NCI-H510A (cell line): Measurements from ENCODE around the gene JAML.

Experiments
- DNase-seq: peaks from one replicate; lab custom pipeline; 2025; lab: John Stamatoyannopoulos, UW

The JAML gene

GRCh38 chr11:118215765-118216164 is 9.0 kb downstream of the JAML start:
- no peak for DNase-seq

DNA sequence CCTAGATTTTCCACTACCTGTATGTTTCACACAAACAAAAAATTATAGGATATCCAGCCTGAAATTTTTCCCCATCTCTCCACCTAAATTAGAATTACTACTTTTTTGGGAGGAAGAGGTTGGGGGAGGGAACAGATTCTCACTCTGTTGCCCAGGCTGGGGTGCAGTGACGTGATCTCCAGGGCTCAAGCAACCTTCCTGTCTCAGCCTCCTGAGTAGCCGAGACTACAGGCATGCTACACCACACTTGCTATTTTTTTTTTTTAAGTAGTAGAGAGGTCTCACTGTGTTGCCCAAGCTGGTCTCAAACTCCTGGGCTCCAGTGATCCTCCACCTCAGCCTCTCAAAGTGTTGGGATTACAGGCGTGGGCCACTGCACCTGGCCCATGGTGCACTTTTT is 9.5 kb downstream of the JAML start:
- no peak for DNase-seq

DNA sequence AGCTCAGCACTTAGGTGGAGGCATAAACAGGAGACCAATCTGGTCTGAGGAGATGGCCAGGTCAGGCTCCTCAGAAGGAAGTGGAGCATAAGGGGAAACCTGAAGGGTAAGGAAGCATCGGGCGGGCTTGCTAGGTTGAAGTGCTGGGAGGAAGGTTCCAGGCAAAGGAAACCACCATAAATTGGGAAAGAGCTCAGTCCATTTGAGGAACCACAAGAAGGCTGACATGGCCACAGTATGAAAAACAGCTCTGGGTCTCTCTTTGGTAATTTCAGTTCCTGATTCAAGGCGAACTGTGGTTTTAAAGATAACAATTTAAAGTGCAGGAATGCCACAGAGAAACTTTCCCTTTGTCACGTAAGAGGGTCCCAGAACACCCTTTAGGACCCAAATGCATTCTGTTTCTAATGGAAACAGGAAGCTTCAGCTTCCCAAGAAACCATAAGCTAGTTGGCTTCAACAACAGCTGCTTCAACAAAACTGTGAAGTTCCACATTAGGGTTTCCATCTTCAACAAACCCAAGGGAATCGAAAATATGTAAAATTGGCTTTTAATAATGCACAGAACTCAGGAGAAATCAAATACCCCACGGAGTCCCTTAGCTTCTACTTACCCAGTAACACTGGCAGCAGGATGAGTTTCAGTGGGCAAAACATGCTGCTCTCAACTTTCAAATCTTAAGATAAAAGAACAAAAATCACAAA is 10.4 kb downstream of the JAML start:
- no peak for DNase-seq

- DNase-seq: no peak
Observed at GRCh38 chr11:118213781-118214180, 11.0 kb downstream of the JAML start.

GRCh38 chr11:118213201-118213600 is 11.6 kb downstream of the JAML start:
- DNase-seq: no peak

GRCh38 chr11:118212781-118213191 is 12.0 kb downstream of the JAML start:
- DNase-seq: no peak

DNA sequence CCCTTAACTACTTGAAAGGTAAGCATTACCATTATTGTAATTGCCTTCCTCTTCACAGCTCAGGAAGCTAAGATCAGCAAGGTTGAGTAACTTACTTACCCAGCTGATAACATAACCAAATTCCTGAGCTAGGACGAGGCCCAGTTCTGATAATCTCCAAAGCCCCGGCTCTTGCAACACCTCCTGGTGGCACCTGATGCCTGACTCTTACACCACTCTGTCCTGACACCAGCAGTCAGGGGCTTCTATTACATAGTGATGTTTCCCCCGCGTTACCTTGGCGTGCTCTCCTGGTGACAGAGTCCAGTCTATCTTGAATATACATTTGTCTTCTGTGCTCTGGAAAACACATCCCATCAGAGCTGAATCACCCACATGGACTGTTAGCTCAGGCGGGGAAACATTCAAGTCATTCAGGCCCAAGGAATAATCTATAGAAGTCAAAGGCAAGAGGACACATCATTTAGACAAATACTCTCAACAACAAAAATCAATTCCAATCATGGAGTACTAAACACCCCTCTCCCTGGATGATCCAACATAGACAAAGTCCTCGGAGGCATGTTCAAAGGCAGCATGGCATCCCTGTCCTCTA is 12.6 kb downstream of the JAML start:
- no peak for DNase-seq

DNA sequence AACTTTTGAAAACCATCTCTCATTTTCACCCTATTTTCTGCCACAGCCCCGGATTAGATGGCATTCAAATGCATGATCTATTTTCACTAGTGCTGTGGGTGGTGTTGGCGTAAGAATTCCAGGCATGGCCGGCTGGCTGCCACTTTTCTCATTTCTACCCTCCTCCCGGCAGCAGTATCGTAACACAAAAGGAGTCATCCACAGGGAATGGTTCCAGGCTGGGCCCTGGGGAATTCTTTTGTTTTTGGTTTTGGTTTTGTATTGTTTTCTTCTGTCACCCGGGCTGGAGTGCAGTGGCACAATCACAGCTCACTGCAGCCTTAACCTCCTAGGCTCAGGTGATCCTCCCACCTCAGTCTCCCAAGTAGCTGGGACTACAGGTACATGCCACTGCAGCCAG is 13.8 kb downstream of the JAML start:
- DNase-seq: no peak

- DNase-seq: no peak
Observed at GRCh38 chr11:118210323-118210722, 14.5 kb downstream of the JAML start.

DNA sequence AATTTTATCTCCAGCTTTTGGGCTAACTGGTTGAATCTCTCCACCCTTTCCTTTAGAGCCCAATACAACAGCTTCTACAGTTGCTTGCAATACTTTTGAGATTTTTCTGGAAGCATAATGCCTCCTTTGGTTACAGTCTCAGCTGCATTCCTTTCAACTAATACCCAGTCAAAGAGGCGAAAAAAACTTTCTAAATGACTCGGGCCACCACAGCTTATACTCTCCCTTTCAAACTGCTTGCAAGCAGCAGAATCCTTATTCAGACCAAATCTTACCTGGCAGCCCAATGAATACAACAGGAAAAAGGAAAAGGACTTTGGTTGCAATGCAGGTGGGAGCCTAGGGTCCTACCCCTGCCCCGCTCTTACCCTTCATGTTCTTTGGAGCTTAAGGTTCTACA is 15.8 kb downstream of the JAML start:
- DNase-seq: no peak

DNA sequence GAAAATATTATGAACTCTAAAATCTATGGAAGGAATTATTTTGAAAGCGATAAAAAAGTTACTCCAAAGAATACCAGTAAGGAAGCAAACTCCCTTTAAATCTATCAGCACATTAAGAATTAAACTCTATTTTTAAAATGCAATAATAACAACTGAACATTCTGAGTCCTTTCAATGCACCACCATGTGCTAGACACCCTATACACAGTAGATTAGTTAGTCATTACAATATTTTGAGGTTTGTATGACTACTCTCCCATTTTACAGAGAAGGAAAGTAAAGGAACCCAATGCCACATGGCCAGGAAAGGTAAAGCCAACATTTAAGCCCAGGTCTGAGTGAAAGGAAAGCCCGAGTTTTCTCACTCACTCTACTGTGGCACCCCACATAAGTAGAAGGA is 17.7 kb downstream of the JAML start:
- DNase-seq: no peak

- no peak for DNase-seq
Observed at GRCh38 chr11:118206391-118207031, 18.3 kb downstream of the JAML start.

DNA sequence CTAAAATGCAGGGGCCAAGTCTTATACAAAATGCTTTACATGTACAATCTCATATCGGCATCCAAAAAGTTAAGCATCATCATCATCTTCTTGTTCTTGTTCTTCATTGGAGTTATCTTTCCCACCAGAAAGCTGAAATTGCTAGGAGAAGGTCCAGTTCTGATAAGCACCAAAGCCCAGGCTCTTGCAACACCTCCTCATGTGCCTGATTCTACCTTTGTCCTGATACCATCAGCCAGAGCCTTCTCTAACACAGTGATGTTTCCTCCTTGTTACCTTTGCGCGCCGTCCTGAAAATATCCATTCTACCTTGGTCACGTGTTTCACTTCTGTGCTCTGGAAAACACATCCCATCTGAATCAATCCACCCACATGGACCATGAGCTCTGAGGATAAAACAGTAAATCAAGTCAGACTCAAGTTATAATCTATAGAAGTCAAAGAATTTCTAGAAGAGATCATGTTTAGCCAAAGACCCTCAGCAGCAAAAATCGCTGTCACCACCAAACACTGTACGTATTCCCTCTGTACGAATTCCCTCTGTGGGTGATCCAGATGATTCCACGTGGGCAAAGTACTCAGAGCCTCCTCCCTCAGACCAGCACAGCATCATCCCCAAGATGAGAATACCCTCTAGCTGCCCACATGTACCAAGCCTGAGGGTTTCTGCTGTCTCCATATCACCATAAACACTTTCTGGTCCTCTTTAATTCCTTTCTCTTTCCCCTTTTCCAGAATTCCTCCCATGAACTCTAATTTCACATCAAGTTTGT is 19.0 kb downstream of the JAML start:
- no peak for DNase-seq

DNA sequence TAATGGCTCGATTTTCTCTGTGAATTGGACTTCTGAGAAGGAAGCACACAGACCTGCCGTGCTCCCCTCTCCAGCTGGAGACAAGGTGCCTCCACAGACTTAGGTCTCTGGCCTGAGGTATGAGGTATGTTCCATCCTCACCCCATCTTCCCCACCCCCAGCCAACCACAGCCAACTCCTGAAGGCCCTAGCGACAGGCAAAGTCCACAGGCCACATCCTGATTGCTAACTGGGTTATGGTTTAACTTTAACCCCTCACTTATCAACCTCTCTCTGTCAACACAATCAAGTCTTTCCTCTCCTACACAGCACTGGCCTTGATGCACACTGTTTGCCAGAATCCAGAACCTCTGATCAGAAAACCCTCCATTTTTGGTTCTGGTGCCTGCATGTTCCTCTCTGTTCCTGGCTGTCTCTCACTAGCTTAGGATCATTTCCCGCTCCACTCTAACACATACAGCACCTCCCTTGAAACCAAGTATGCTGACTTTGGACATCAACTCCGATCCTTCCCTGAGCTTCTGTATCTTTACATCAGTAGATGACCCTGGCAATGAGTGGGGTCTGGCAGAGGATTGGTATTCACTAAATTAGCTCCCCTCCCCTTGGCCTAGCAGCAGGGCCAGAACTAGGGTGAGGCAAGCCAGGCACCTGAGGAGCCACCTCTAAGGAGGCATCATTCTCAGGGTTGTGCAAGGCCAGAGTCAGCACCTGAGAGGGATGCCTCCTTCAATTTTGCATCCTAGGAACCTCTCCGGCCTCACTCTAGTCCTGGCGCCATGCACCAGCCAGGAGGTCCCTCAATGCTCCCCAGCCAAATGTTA is 22.0 kb downstream of the JAML start:
- no peak for DNase-seq

DNA sequence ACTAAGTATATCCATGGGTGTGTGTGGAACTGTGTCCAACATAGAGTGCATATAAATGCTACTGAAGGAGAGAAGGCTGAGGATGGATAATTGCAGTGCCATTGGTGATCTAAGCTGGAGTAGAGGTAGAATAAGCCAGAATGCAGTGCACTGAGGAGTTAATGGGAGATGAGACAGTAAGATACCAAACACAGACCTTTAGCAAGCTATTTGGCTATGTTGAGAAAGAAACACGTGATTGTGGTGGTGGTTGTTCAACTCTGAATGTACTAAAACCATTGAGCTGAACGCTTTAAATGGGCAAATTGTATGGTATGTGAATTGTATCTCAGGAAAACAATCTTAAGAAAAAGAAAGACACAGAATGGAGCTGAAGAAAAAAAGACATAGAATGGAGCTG is 22.8 kb downstream of the JAML start:
- DNase-seq: no peak

DNA sequence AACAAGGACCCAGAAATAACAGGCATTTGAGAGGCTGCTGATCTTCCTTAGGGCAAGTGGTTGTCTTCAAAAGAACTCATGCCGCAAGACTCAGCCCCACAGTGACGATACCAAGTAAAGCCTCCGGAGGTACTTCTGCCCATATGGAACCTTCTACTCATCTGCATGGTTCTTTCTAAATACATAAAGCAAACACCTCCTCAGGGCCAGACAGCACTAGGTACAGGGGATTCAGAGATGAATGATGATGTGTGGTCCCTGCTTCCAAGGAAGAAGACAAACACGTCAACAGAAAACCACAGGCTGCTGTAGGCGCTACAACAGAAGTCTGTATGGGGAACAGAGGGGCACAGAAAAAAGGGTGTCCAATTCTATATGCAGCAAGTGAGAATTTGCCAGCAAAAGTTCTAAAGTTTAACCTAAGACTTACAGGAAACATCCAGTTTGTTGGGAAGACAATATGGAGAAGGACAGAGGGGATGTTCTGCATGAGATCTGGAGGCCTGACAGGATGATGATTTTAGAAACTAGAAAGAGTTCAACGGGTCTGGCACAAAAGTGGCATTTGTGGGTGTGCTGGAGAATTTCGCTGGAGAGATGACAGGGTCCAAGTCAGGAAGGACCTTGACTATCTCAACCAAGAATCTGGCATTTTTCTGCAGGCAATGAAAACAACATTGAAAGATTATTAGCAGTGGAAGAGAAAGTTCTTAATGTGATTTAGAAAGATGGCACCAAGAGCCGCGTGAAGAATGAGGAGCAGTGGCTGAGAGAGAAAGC is 23.7 kb downstream of the JAML start:
- DNase-seq: no peak

DNA sequence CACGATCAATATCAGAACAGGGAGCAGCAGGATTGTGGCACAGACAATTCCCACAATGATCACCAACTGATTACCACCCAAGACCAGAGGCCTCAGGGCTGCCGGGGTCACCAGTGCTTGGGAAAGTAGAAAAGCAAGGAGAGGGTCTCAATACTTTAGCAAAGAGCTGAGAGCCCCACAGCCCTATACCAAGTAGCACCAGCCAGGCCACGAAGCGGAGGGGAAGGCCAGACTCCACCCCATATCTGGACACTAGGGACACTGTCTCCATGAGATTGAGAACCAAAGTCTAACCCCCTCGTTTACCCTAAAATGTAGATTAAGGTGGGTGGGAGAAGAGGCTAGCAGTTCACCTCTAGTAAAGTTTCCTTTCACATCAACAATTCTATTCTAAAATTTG is 24.3 kb downstream of the JAML start:
- no peak for DNase-seq

- DNase-seq: no peak
Observed at GRCh38 chr11:118199135-118199534, 25.7 kb downstream of the JAML start.

DNA sequence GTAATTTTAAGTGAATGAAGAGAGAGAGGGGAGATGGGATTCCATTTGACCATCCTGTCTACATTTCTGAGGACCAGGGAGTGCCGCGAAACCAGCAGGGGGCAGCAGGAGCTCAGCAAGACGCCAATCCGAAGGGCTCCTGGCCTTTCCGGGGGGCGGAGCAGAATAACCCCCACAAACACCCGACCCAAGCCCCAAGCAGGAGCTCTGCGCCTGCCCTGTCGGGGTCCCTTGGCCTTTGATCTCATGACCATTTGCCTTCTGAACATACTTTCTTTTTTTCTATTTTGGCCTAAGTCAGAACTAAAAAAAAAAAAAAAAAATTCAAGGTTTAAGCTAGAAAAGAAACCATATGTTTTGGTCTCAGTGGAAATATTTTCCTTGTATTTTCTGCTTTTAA is 26.4 kb downstream of the JAML start:
- DNase-seq: peak; percentile 19

GRCh38 chr11:118194835-118195627 is 29.8 kb downstream of the JAML start:
- no peak for DNase-seq
